ENCODE results near the gene SYNGR2. TPM values are rescaled to one million over a fixed set of nuclear protein-coding genes. Genes with fewer than 3 reads are reported as not detected.
A peak's percentile ranks its signal among the peaks of the same experiment; 100 is the strongest.

Gene SYNGR2
- total RNA-seq, 1 donor from 2014 or later = 217 TPM

DNA sequence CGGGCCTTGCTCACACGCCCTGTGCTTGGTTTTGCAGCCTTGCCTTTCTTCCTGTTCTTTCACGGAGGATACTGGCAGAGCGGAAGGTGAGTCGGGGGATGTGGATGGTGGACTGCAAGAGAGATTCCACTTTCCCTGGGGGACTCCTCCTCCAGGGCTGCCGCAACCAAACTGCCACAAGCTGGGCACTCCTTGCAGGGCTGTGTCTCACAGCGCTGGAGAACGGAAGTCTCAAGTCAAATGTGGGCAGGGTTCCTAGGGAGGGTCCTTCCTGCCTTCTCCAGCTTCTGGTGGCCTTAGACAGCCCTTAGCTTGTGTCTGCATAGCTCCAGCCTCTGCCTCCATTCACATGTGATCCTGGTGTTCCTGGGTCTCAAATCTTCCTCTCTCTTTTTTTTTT, 34.3 kb downstream of the SYNGR2 start:
- ATAC-seq = no peak
- Histone ChIP-seq H3K27ac (no peak overlapping the region), H3K4me1 (peaks cover 9% of the 10 kb centered on the region), H3K27me3 (ENCODE audit: low read depth) (no peaks in the 10 kb centered on the region), H3K36me3 (peaks cover 15% of the 10 kb centered on the region), H3K9me3 (no peaks in the 10 kb centered on the region), H3K4me3 (no peak overlapping the region)
- intact Hi-C loops (cut with DNase I) = no loop called here
- no peak for TF ChIP-seq CTCF (IDR thresholded peaks at IDR 0.05)
- no peak for DNase-seq

- ATAC-seq (peak in 1 of 2 donors; percentile 8), DNase-seq (no peak)
- intact Hi-C loops (cut with DNase I) = no loop called here
- Histone ChIP-seq H3K4me1 (peaks cover 3% of the 10 kb centered on the region), H3K27me3 (ENCODE audit: low read depth) (no peaks in the 10 kb centered on the region), H3K9me3 (no peaks in the 10 kb centered on the region), H3K36me3 (peaks cover 16% of the 10 kb centered on the region), H3K27ac (no peak overlapping the region), H3K4me3 (no peak overlapping the region)
- TF ChIP-seq CTCF (IDR thresholded peaks at IDR 0.05) = no peak
Observed at GRCh38 chr17:78204387-78205123, 36.2 kb downstream of the SYNGR2 start.

GRCh38 chr17:78205124-78205775, 36.9 kb downstream of the SYNGR2 start:
- Histone ChIP-seq H3K27me3 (ENCODE audit: low read depth) (no peaks in the 10 kb centered on the region), H3K27ac (no peak overlapping the region), H3K4me1 (no peaks in the 10 kb centered on the region), H3K9me3 (no peaks in the 10 kb centered on the region), H3K36me3 (peaks cover 16% of the 10 kb centered on the region), H3K4me3 (no peak overlapping the region)
- ATAC-seq (no peak), DNase-seq (no peak)
- intact Hi-C loops (cut with DNase I) = no loop called here
- TF ChIP-seq CTCF (IDR thresholded peaks at IDR 0.05) = no peak

DNA sequence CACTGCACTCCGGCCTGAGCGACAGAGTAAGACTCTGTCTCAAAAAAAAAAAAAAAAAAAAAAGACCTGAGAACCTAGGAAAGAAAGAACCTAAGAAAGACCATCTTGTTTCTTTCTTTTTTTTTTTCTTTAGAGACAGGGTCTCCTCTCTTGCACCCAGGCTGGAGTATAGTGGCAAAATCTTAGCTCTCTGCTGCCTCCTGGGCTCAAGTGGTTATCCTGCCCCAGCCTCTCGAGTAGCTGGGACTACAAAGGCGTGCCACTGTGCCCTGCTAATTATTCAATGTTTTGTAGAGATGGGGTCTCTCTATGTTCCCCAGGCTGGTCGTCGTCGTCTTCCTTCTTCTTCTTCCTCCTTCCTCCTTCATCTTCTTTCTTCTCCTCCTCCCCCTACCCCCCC, 37.9 kb downstream of the SYNGR2 start:
- H3K4me3 ChIP-seq = no peak overlapping the region
- no peaks in the 10 kb centered on the region for H3K27me3 ChIP-seq (ENCODE audit: low read depth)
- no peak overlapping the region for H3K27ac ChIP-seq
- no peaks in the 10 kb centered on the region for H3K4me1 ChIP-seq
- H3K9me3 ChIP-seq = no peaks in the 10 kb centered on the region
- peak; percentile 13 for TF ChIP-seq CTCF (IDR thresholded peaks at IDR 0.05)
- DNase-seq (no peak), ATAC-seq (no peak)
- H3K36me3 ChIP-seq = peaks cover 16% of the 10 kb centered on the region
- intact Hi-C loops (cut with DNase I) = no loop called here

GRCh38 chr17:78208486-78208885, 40.1 kb downstream of the SYNGR2 start:
- DNase-seq = no peak
- H3K9me3 ChIP-seq = no peaks in the 10 kb centered on the region
- no peak overlapping the region for H3K4me3 ChIP-seq
- TF ChIP-seq CTCF (IDR thresholded peaks at IDR 0.05) = no peak
- intact Hi-C loops (cut with DNase I) = no loop called here
- ATAC-seq = no peak
- H3K27me3 ChIP-seq (ENCODE audit: low read depth) = no peaks in the 10 kb centered on the region
- no peaks in the 10 kb centered on the region for H3K4me1 ChIP-seq
- H3K27ac ChIP-seq = no peak overlapping the region
- H3K36me3 ChIP-seq = peaks cover 16% of the 10 kb centered on the region
